ENCODE data around the gene FOSL2. TPM values are rescaled to one million over a fixed set of nuclear protein-coding genes. Genes with fewer than 3 reads are reported as not detected.

The FOSL2 gene
- total RNA-seq, 6 experiments from 2014 or later: 90.1 to 128 (median 116) TPM

GRCh38 chr2:28430788-28431418, 38.2 kb downstream of the FOSL2 start:
- Mint-ChIP-seq H3K27ac (no peak overlapping the region), H3K36me3 (ENCODE audit: low read depth) (peaks cover 10% of the 10 kb centered on the region), H3K9me3 (peaks cover 12% of the 10 kb centered on the region), H3K4me3 (no peak overlapping the region), H3K4me1 (ENCODE audit: low read depth) (peaks cover 14% of the 10 kb centered on the region), H3K27me3 (ENCODE audit: insufficient read depth) (0 out of 2 replicates have a peak, but pooled peaks cover 5% of the 10 kb centered on the region)
- no peak for DNase-seq
- no peak for TF ChIP-seq CTCF (IDR thresholded peaks at IDR 0.05)

- H3K36me3 Mint-ChIP-seq (ENCODE audit: low read depth): peaks cover 6% of the 10 kb centered on the region
- peaks cover 12% of the 10 kb centered on the region for H3K9me3 Mint-ChIP-seq
- DNase-seq: no peak
- peaks cover 14% of the 10 kb centered on the region for H3K4me1 Mint-ChIP-seq (ENCODE audit: low read depth)
- H3K4me3 Mint-ChIP-seq: no peak overlapping the region
- 0 out of 2 replicates have a peak, but pooled peaks cover 5% of the 10 kb centered on the region for H3K27me3 Mint-ChIP-seq (ENCODE audit: insufficient read depth)
- TF ChIP-seq CTCF (IDR thresholded peaks at IDR 0.05): no peak
- H3K27ac Mint-ChIP-seq: no peak overlapping the region
Observed at GRCh38 chr2:28431741-28432140, 39.1 kb downstream of the FOSL2 start.

GRCh38 chr2:28432362-28432761, 39.7 kb downstream of the FOSL2 start:
- Mint-ChIP-seq H3K27ac (no peak overlapping the region), H3K36me3 (ENCODE audit: low read depth) (peaks cover 6% of the 10 kb centered on the region), H3K27me3 (ENCODE audit: insufficient read depth) (0 out of 2 replicates have a peak, but pooled peaks cover 5% of the 10 kb centered on the region), H3K4me3 (no peak overlapping the region), H3K4me1 (ENCODE audit: low read depth) (peaks cover 14% of the 10 kb centered on the region), H3K9me3 (peaks cover 12% of the 10 kb centered on the region)
- no peak for TF ChIP-seq CTCF (IDR thresholded peaks at IDR 0.05)
- DNase-seq: no peak

- Mint-ChIP-seq H3K4me1 (ENCODE audit: low read depth) (peaks cover 7% of the 10 kb centered on the region), H3K4me3 (no peak overlapping the region), H3K27ac (no peak overlapping the region), H3K27me3 (ENCODE audit: insufficient read depth) (0 out of 2 replicates have a peak, but pooled peaks cover 3% of the 10 kb centered on the region), H3K9me3 (peaks cover 12% of the 10 kb centered on the region), H3K36me3 (ENCODE audit: low read depth) (peaks cover 6% of the 10 kb centered on the region)
- TF ChIP-seq CTCF (IDR thresholded peaks at IDR 0.05): no peak
- DNase-seq: no peak
Observed at GRCh38 chr2:28433215-28433614, 40.6 kb downstream of the FOSL2 start.

- H3K27me3 Mint-ChIP-seq (ENCODE audit: insufficient read depth): 0 out of 2 replicates have a peak, but pooled peaks cover 3% of the 10 kb centered on the region
- TF ChIP-seq CTCF (IDR thresholded peaks at IDR 0.05): no peak
- DNase-seq: no peak
- H3K4me1 Mint-ChIP-seq (ENCODE audit: low read depth): no peaks in the 10 kb centered on the region
- H3K4me3 Mint-ChIP-seq: no peak overlapping the region
- H3K27ac Mint-ChIP-seq: no peak overlapping the region
- H3K9me3 Mint-ChIP-seq: peaks cover 12% of the 10 kb centered on the region
- peaks cover 6% of the 10 kb centered on the region for H3K36me3 Mint-ChIP-seq (ENCODE audit: low read depth)
Observed at GRCh38 chr2:28433935-28434599, 41.4 kb downstream of the FOSL2 start.
